Left ventricle myocardium inferior (tissue), 1 donor: Measurements from ENCODE around the gene TNFSF18. TPM values are rescaled to one million over a fixed set of nuclear protein-coding genes. Genes with fewer than 3 reads are reported as not detected.

Source experiments
- DNase-seq: peaks from one replicate; pipeline ENCODE4 v3.0.0-alpha.2; 2020
- H3K27ac ChIP-seq: fragments of 200-600 bp; replicated peaks from 2 replicates; pipeline ENCODE4 v1.8.0; 2021
- H3K27me3 ChIP-seq: fragments of 200-600 bp; 2 replicates; pipeline ENCODE4 v1.8.0; 2021; ENCODE audit warnings: low read depth
- H3K36me3 ChIP-seq: fragments of 200-600 bp; 2 replicates; pipeline ENCODE4 v1.8.0; 2021
- H3K4me1 ChIP-seq: fragments of 200-600 bp; 2 replicates; pipeline ENCODE4 v1.8.0; 2021
- H3K4me3 ChIP-seq: fragments of 200-600 bp; 2 replicates; pipeline ENCODE4 v1.8.0; 2021; ENCODE audit warnings: mild to moderate bottlenecking, moderate library complexity
- H3K9me3 ChIP-seq: fragments of 200-600 bp; replicated peaks from 2 replicates; pipeline ENCODE4 v1.8.0; 2021
- CTCF ChIP-seq: fragments of 200-600 bp; IDR thresholded peaks from 2 replicates; pipeline ENCODE4 v1.8.0; 2021; ENCODE audit warnings: antibody characterized with exemption, mild to moderate bottlenecking, borderline replicate concordance
- intact Hi-C: fragments of 100-400 bp; cut with micrococcal nuclease; formaldehyde crosslinking; loops from one replicate; pipeline ENCODE4 v1.11.0; 2022
- total RNA-seq: library from RNA; stranded (reverse); fragmentation: NEBNext Ultra II Directional; extraction: Animal tissue kit (Norgen Biotek cat#: 25700); gene quantifications from one replicate; pipeline ENCODE4 v1.2.1, GENCODE V29; 2021
- donor health status: DM: no; HTN: yes; CAD: no; lungs with severe emphysema.

Gene TNFSF18
- total RNA-seq, 1 donor from 2014 or later: not detected

DNA sequence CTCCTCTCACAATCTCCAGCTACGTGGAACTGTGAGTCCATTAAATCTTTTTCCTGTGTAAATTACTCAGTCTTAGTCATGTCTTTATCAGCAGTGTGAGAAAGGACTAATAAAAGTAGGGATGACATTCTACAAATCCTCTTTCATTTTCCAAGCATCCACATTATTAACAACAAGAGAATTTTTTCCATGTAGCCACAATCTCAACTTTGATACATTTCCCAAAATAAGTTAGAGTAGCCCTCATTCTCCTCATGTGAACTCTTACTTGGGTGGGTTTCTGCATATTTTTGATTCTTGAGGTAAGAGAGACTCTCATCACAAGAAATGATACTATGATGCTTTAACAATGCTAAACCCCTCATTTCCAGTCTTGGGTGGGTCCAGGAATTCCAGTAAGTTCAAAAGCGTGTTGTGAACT is 52.8 kb downstream of the TNFSF18 start:
- Histone ChIP-seq H3K4me1 (no peaks in the 10 kb centered on the region), H3K4me3 (no peak overlapping the region), H3K36me3 (no peaks in the 10 kb centered on the region), H3K27me3 (no peaks in the 10 kb centered on the region), H3K27ac (no peak overlapping the region), H3K9me3 (peaks cover 43% of the 10 kb centered on the region)
- DNase-seq: no peak
- intact Hi-C loops: no loop called here
- no peak for TF ChIP-seq CTCF

GRCh38 chr1:172993640-172994039 is 57.1 kb downstream of the TNFSF18 start:
- no peak for DNase-seq
- intact Hi-C loops: no loop called here

GRCh38 chr1:172991674-172992400 is 58.9 kb downstream of the TNFSF18 start:
- no peak for TF ChIP-seq CTCF
- Histone ChIP-seq H3K36me3 (no peaks in the 10 kb centered on the region), H3K9me3 (peaks cover 6% of the 10 kb centered on the region), H3K4me3 (no peak overlapping the region), H3K27me3 (no peaks in the 10 kb centered on the region), H3K4me1 (no peaks in the 10 kb centered on the region), H3K27ac (no peak overlapping the region)
- intact Hi-C loops: no loop called here
- DNase-seq: no peak

More at GRCh38 chr1:172993640-172994039, 57.1 kb downstream of the TNFSF18 start:
- Histone ChIP-seq H3K36me3 (no peaks in the 10 kb centered on the region), H3K27ac (no peak overlapping the region), H3K27me3 (no peaks in the 10 kb centered on the region), H3K9me3 (peaks cover 15% of the 10 kb centered on the region), H3K4me1 (no peaks in the 10 kb centered on the region), H3K4me3 (no peak overlapping the region)
- no peak for TF ChIP-seq CTCF

- Histone ChIP-seq H3K36me3 (no peaks in the 10 kb centered on the region), H3K27me3 (no peaks in the 10 kb centered on the region), H3K4me3 (no peak overlapping the region), H3K4me1 (no peaks in the 10 kb centered on the region), H3K27ac (no peak overlapping the region), H3K9me3 (no peaks in the 10 kb centered on the region)
- intact Hi-C loops: no loop called here
- no peak for TF ChIP-seq CTCF
- no peak for DNase-seq
These were observed 60.0 kb downstream of the TNFSF18 start for GRCh38 chr1:172990598-172991215.

Other genes with a start within 250 kb of the TNFSF18 start
- gene TNFSF4, start 156.4 kb upstream of the TNFSF18 start, total RNA-seq: 0.44 TPM